HG03280 (cell line): ENCODE measurements around the gene TFDP2.
"Not testable (repeated sequence)": the region's sequence is repeated elsewhere in the genome, so short reads cannot be mapped to it uniquely, and the experiment has no call there.

Experiments
- ATAC-seq: cut with Tn5 transposase; IDR thresholded peaks from one replicate; pipeline ENCODE4 v1.9.1; 2021; ENCODE audit warnings: mild to moderate bottlenecking, moderate library complexity; ENCODE audit not compliant: unreplicated experiment

The TFDP2 gene

DNA sequence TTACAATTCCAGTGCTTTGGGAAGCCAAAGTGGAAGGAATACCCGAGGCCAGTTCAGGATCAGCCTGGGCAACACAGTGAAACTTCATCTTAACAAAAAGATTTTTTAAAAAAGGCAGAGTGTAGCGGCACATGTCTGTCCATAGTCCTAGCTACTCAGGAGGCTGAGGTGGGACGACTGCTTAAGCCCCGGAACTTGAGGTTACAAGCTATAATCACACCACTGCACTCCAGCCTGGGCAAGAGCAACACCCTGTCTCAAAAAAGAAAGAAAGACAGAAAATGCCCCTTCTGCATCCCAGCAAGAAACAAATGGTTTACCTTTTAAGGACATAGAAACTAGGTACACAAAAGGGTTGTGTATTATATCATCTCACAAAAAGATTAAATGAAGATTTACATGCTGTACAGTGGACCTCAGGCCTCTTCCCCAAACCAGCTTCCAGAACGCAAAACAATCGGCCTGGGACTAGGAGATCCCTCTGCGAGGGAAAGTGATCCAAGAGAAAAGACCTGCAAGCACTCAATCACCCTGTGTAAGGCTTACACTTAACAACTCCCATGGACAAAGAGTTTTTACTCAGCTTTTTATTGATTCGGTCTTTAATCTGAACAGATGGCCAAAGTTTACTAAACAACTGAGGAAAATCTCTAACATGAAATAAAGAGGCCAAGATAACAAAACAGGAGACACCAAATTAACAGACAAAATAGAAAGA is 21.2 kb downstream of the TFDP2 start:
- no peak for ATAC-seq

- no peak for ATAC-seq
These were observed 25.1 kb downstream of the TFDP2 start for GRCh38 chr3:142124243-142124642.

DNA sequence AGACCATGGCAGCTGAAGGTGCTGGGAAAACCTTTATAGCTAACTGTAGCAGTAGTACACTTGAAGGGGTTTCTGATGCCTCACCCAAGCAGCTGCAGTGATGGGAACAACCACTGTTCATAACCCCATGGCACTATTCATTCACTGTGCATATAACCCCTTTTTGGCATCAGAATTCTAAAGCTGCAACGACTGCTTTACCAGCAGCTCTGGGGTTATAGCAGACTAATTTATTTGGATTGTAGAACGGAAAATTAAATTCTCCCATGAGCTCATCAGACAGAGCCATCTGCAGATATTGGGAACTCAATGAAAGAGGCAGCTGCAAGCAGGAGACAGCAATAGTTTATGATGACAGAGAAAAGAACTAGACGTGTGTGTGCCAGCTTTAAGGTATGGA is 28.6 kb downstream of the TFDP2 start:
- no peak for ATAC-seq

GRCh38 chr3:142118911-142119310 is 30.4 kb downstream of the TFDP2 start:
- no peak for ATAC-seq

GRCh38 chr3:142117056-142117851 is 32.1 kb downstream of the TFDP2 start:
- ATAC-seq, result no peak

- no peak for ATAC-seq
These were observed 33.3 kb downstream of the TFDP2 start for GRCh38 chr3:142115867-142116668.

GRCh38 chr3:142112601-142113000 is 36.7 kb downstream of the TFDP2 start:
- no peak for ATAC-seq

- no peak for ATAC-seq
These were observed 42.8 kb downstream of the TFDP2 start for GRCh38 chr3:142106548-142106947.

- ATAC-seq, result no peak
These were observed 43.4 kb downstream of the TFDP2 start for GRCh38 chr3:142105991-142106390.

DNA sequence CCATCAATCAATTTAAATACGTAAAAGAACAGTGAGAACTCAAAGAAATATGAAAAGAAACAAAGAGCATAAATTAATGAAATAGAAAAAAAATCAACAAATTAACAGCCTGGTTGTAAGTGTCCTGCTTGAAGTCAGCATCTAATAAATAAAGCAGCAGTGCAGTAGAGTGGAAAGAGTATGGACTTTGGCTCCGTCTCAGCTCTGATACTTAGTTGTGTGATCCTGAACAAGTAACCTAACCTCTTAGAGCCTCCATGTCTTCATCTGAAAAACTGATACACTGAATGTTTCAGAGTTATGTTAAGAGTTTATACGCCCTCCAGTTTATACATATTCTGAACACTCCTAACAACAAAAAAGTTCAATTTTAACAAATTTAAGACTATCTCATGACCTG is 44.6 kb downstream of the TFDP2 start:
- ATAC-seq, result no peak

DNA sequence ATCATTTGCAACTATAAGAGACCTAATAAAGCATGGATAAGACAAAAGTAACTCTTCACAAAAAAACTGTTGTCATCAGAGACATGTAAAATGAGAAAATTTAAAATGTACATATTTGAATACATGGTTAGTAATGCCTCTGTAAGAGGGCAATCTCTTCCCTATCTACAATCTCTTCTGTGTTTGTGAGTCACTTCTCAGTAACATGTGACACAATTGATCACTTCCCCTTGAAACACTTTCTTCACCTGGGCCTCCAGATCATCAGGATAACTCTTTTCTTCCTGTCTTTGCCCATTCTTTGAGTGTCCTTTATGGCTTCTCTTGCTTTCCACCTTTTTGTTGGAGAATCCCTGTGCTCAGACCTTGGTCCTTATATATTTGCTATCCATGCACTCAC is 50.4 kb downstream of the TFDP2 start:
- no peak for ATAC-seq

DNA sequence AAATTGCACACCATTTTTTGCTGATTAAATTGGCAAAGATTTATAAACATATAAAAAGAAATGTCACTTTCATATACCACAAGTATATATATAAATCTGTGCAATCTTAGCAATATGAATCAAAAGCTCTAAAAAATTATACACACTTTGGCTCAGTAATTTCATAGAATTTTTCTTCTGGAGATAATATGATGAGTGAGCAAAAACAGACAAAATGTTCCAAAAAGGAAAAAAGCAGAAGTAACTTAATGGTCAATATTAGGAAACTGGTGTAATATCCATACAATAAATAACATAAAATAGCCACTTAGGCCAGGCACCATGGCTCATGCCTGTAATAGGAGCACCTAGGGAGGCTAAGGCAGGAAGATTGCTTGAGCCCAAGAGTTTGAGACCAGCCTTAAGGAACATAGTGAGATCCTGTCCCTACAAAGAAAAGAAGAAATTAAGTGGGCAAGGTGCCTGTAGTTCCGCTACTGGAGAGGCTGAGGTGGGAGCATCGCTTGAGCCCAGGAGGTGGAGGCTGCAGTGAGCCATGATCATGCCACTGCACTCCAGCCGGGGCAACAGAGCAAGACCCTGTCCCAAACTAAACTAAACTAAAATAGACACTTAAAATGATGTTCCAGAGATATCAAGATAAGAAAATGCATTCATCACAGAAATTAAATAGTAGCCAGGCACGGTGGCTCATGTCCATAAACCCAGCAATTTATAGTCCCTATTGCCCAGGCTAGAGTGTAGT is 52.1 kb downstream of the TFDP2 start:
- no peak for ATAC-seq

DNA sequence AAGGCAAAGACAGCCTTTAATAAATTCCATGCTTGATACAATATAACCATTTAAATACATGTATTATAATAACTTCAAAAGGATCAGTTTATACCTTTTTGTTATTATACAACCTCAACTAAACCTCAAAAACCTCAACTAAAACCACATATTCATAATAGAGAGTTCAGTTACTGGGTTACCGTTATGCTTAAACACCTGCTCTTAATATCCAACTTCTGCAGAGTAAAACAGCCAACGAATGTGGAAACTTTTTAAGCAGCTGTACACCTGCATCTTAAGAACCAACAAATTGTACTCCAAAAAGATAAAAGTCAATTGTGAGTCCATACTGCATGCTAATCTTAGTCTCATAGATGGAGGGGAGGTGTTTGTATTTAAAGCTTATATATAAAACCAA is 53.5 kb downstream of the TFDP2 start:
- no peak for ATAC-seq

DNA sequence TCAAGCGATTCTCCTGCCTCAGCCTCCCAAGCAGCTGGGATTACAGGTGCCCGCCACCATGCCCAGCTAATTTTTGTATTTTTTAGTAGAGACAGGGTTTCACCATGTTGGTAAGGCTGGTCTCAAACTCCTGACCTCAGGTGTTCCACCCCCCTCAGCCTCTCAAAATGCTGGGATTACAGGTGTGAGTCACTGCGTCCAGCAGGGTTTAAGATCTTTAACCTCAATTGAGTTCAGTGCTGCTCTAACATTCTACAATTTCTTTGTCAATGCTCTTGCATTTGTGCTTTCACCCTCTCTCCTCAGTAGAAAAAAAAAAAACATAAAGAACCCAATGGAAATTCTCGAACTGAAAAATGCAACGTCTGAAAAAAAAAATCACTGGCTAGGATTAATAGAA is 60.4 kb downstream of the TFDP2 start:
- not testable (repeated sequence) for ATAC-seq

DNA sequence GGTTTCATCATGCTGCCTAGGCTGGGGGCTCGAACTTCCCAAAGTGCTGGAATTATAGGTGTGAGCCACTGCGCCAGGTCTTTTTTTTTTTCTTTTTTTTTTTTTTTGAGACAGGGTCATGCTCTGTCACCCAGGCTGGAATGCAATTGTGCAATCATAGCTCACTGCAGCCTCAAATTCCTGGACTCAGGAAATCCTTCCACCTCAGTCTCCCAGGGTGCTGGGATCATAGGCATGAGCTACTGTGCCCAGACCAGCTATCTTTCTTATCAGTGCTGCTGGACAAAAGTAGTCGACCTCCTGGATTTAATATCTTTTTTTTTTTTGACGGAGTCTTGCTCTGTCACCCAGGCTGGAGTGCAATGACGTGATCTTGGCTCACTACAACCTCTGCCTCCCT is 60.8 kb downstream of the TFDP2 start:
- ATAC-seq, result no peak

DNA sequence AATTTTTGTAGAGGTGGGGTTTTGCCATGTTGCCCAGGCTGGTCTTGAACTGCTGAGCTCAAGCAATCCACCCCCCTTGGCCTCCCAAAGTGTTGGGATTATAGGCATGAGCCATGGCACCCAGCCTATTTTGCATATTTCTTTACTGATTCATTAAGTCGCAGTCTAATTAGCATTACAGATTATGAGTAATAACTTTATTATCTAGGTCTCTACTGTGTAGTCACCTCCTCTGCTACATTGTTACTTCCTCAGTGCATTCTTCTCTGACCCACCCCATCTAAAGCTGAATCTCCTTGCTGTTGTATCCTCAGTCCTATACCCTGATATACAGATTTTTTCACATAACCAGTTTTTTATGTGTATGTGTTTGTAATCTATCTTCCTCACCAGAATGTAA is 61.7 kb downstream of the TFDP2 start:
- ATAC-seq, result no peak

DNA sequence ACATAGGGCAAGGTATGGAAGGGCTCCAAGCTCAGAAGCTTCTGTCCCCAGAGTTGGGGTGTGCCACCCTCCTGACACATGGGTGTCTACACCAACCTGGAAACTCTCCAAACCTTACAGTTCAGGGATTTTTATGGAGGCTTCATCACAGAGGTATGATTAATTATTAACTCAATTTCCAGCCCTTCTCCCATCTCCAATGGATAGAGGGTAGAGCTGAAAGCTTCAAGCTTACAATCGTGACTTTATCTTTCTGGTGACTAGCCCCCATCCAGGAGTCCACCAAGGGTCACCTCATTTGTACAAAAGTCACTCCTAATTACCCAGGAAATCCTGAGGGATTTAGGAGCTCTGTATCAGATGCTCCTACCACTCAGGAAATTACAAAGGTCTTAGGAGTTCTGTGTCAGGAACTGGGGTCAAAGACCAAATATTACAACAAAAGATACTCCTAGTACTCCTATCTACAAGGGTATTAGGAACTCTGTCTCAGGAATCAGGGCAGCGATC is 62.7 kb downstream of the TFDP2 start:
- ATAC-seq, result no peak

GRCh38 chr3:142081178-142081577 is 68.2 kb downstream of the TFDP2 start:
- no peak for ATAC-seq

DNA sequence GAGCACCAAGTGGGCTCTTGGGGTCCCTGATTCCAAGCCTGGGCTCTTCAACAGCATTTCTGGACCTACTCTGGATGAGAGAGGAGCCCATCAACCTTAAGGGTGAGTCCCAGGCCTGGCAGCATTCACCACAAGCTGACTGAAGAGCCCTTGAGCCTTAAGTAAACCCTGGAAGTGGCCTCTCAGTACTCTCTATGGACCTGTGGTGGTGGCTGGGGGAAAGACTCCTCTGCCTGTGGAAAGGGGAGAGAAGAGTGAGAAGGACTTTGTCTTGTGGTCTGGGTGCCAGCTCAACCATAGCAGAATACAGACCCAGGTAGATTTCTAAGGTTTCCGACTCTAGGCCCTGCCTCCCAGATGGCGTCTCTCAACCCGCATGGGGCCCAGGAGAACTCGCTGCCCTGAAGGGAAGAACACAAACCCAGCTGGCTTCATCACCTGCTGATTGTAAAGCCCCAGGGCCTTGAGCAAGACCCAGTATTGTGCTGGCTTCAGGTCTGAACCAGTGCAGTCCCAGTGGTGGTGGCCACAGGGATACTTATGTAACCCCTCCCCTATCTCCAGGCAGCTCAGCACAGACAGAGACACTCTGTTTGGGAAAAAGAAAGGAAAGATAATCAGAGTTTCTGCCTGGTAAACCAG is 71.4 kb downstream of the TFDP2 start:
- ATAC-seq, result no peak

DNA sequence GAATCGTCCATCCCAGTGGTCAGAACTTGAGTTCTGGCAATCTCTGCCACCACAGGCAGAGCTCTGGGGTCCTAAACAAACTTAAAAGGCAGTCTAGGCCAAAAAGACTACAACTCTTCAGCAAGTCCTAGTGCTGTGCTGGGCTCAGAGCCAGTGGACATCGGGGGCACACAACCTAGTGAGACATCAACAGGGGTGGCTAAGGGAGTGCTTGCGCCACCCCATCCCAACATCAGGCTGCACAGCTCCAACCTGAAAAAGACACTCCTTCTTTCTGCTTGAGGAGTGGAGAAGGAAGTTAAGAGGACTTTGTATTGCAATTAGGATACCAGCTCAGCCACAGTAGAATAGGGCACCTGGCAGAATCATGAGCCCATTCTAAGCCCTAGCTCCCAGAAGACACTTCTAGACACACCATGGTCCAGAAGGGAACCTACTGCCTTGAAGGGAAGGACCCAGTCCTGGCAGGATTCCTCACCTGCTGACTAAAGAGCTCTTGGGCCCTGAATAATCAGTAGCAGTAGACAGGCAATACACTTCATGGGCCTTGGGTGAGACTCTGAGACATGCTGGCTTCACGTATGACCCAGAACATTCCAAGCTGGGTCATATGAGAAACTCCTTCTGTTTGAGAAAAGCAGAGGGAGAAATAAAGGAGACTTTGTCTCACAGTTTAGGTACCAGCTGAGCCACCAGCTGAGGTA is 72.0 kb downstream of the TFDP2 start:
- no peak for ATAC-seq
